Lower leg skin (tissue), 4 donors: ENCODE results near the gene STRBP. TPM values are rescaled to one million over a fixed set of nuclear protein-coding genes. Genes with fewer than 3 reads are reported as not detected.

ENCODE experiments used
- DNase-seq, 2 donors: peaks; one replicate each; pipeline ENCODE4 v3.0.0-alpha.2; 2019; ENCODE audit warnings: low spot score in 2 of 2
- H3K4me3 ChIP-seq: fragments of 200-600 bp; sonication (generic); 2 replicates; pipeline ENCODE4 v1.5.1; 2017; ENCODE audit warnings: mild to moderate bottlenecking, low read depth; ENCODE audit not compliant: poor library complexity, severe bottlenecking
- CTCF ChIP-seq, 3 donors: fragments of 450-650 bp; IDR thresholded peaks; one replicate each; pipeline ENCODE4 v1.5.1; 2016; ENCODE audit warnings: antibody characterized with exemption in 3 of 3, mild to moderate bottlenecking in 3 of 3, moderate library complexity in 2 of 3
- POLR2A ChIP-seq, 2 donors: fragments of 450-650 bp; IDR thresholded peaks; one replicate each; pipeline ENCODE4 v1.6.1; 2016 to 2017; ENCODE audit warnings: antibody characterized with exemption in 2 of 2, mild to moderate bottlenecking in 1 of 2, moderate library complexity in 1 of 2
- WGBS, 2 donors: methylation state at CpG; one replicate each; pipeline ENCODE4 v1.1.5; 2018; 5-methylcytosine and 5-hydroxymethylcytosine counted together
- intact Hi-C: fragments of 100-400 bp; cut with DNase I; formaldehyde crosslinking; loops from one replicate; pipeline ENCODE4 v1.15.0; 2023; ENCODE audit warnings: low total_unique reads
- total RNA-seq, 4 donors: library from RNA; depleted of rRNA; stranded (reverse); fragments of >200 nt; gene quantifications; one replicate each; pipeline ENCODE4 v1.1.0, GENCODE V29; 2016

The STRBP gene
- total RNA-seq, 4 donors from 2014 or later = 6.5 to 11.8 (median 8.8) TPM

DNA sequence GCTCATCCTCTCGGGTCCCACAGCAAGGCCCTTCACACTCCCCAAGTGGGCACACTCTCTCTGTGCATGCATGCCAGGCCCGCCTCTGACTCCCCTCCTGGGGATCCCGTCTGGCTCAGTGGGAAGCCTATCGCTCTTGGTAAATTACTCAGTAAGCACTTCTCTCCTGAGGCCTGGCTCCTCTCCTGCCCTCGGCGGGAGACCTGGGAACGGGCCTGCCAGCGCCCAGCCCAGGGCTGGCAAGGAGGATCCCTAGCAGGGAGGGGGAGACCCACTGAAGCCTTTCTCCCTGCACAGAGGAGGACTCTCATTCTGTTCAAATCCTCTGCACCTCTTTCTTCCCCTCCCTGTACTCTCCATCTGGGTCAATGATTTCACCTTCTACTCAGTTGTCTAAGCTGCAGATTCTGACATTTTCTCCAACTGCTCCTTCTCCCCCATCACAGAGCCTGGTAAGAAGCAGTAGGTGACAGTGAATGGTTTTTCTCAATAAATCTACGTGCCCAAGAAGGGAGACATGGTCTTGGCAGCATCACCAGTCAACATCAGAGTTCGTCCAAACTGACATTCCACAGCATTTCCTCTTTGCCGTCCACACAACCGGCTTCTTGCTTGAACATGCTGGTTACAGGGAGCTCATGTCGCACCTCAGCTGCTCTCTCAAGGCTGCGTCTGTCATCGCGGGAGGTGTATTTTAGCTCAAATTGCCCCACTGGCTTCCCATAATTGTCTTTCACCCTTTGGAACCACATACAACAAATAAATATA is 153.1 kb downstream of the STRBP start:
- whole genome bisulfite sequencing, 2 donors = 58 to 61% methylated on average over 16 of the region's 16 CpGs
- DNase-seq = no peak
- no peak for TF ChIP-seq POLR2A (IDR thresholded peaks at IDR 0.05)
- intact Hi-C loops = no loop called here
- H3K4me3 ChIP-seq = no peak overlapping the region

- 78 to 80% methylated on average over 7 of the region's 7 CpGs for WGBS, 2 donors
- no peak overlapping the region for H3K4me3 ChIP-seq
- DNase-seq = no peak
- TF ChIP-seq CTCF (IDR thresholded peaks at IDR 0.05) (no peak), POLR2A (IDR thresholded peaks at IDR 0.05) (no peak)
- intact Hi-C loops = no loop called here
Observed at GRCh38 chr9:123113185-123113584, 155.2 kb downstream of the STRBP start.

GRCh38 chr9:123112015-123112975 is 156.1 kb downstream of the STRBP start:
- no peak overlapping the region for H3K4me3 ChIP-seq
- TF ChIP-seq CTCF (IDR thresholded peaks at IDR 0.05) = no peak
- no peak for TF ChIP-seq POLR2A (IDR thresholded peaks at IDR 0.05)
- 68 to 73% methylated on average over 42 to 43 of the region's 43 CpGs for WGBS, 2 donors
- no peak for DNase-seq
- intact Hi-C loops = no loop called here

DNA sequence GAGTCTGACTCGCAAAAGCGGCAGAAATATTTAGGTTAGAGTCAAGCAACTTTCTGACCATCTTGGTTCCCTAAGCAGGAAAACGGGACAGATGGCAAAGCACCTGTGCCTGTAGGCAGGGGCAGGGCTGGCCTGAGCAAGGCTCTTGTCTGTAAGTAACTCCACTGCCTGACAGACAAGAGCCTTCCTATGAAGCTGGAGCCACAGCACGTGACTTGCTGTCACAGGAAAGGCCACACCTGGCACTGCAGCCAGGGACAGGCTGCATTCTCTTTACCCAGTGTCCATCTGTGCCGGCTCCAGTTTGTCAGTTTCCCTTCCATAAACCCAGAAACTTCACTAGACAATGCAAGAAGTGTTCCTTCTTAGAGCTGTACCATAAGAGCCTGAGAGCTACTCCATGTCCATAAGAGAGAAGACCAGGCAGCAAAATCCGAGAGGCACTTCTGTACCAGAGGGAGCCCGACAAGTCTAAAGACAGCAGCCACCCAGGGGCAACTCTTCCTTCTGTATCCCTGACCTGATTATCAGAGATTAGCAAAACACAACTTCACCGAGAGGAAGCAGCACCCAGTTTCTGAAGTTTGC is 156.9 kb downstream of the STRBP start:
- TF ChIP-seq POLR2A (IDR thresholded peaks at IDR 0.05) (no peak), CTCF (IDR thresholded peaks at IDR 0.05) (no peak)
- DNase-seq = no peak
- intact Hi-C loops = no loop called here

GRCh38 chr9:123109540-123110279 is 158.7 kb downstream of the STRBP start:
- H3K4me3 ChIP-seq = no peak overlapping the region
- 83 to 88% methylated on average over 14 to 15 of the region's 15 CpGs for WGBS, 2 donors
- TF ChIP-seq POLR2A (IDR thresholded peaks at IDR 0.05) (no peak), CTCF (IDR thresholded peaks at IDR 0.05) (no peak)
- DNase-seq = no peak
- intact Hi-C loops = no loop called here

More for the DNA sequence above, 156.9 kb downstream of the STRBP start:
- 58 to 59% methylated on average over 8 of the region's 8 CpGs for WGBS, 2 donors
- no peak overlapping the region for H3K4me3 ChIP-seq
